GM13976 (cell line): ENCODE measurements around the gene POU6F2.

Experiments
- DNase-seq: peaks from one replicate; pipeline ENCODE4 v3.0.0; 2012; ENCODE audit warnings: low spot score
- in situ Hi-C: fragments of 300-500 bp; cut with MboI; formaldehyde crosslinking; loops from one replicate; pipeline ENCODE4 v1.12.0; 2022; ENCODE audit warnings: low sequenced_read_pairs, mixed read lengths, inconsistent platforms; ENCODE audit not compliant: unreplicated experiment
- TF ChIP-seq, protein P1 (sequence below): IDR thresholded peaks from 2 replicates; pipeline ENCODE4 v1.5.1; 2012; ENCODE audit warnings: borderline replicate concordance, mild to moderate bottlenecking; ENCODE audit not compliant: insufficient read depth; ENCODE audit errors: extremely low read depth, missing control alignments, control extremely low read depth

Gene POU6F2

GRCh38 chr7:39248692-39249090 lies 271.0 kb downstream of the POU6F2 start:
- in situ Hi-C loops: no loop called here
- TF ChIP-seq, protein P1, sequence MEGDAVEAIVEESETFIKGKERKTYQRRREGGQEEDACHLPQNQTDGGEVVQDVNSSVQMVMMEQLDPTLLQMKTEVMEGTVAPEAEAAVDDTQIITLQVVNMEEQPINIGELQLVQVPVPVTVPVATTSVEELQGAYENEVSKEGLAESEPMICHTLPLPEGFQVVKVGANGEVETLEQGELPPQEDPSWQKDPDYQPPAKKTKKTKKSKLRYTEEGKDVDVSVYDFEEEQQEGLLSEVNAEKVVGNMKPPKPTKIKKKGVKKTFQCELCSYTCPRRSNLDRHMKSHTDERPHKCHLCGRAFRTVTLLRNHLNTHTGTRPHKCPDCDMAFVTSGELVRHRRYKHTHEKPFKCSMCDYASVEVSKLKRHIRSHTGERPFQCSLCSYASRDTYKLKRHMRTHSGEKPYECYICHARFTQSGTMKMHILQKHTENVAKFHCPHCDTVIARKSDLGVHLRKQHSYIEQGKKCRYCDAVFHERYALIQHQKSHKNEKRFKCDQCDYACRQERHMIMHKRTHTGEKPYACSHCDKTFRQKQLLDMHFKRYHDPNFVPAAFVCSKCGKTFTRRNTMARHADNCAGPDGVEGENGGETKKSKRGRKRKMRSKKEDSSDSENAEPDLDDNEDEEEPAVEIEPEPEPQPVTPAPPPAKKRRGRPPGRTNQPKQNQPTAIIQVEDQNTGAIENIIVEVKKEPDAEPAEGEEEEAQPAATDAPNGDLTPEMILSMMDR: no peak
- DNase-seq: no peak

- DNase-seq: no peak
- TF ChIP-seq, protein P1: no peak
- in situ Hi-C loops: no loop called here
These were observed 272.0 kb downstream of the POU6F2 start for GRCh38 chr7:39249635-39250152.

DNA sequence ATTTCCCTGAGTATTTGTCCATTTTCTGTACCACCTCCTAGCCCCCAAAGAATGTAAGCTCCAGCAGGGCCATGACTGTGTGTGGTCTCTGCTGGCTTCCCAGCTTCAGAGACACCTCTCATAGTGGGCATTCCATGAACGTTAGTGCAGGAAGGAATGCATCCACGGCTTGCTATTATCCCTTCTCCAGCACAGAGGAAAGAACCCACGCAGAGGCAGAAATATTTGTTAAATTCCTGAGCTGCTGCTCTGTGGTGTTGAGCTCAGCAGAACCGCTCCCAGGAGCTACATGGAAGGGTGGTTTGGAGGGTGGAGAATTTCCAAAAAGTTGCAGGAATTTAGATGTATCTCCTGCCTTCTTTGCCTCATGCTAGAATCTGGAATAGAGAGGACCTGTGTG lies 275.2 kb downstream of the POU6F2 start:
- TF ChIP-seq, protein P1: no peak
- in situ Hi-C loops: no loop called here
- no peak for DNase-seq

DNA sequence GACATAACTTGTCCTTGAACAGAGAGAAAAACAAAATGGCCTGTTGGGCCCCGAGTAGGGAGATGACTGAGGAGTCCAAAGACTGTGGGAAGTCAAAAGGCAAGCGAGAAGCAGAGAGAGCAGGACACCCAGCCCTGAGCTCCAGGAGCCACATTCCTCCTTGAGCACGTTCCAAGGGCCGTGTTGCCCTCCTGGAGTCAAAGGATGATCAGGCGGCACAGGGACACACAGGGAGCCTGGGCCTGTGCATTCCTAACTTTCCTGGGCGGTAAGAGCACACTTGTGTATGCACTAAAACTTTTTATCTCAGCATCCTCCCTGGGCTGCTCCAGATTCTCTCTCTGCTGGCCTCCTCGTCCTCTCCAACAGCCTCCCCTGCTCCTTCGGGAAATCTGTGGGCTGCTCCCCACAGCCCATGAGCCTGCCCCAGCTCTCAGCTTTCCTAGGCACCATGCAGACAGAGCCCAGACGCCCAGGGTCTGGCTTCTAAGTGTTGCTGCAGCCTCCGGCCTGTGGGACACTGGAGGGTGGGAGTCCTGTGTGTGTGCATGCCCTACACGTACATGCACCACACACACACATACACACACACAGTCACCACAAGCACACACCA lies 281.8 kb downstream of the POU6F2 start:
- no peak for DNase-seq
- TF ChIP-seq, protein P1: no peak
- in situ Hi-C loops: no loop called here

DNA sequence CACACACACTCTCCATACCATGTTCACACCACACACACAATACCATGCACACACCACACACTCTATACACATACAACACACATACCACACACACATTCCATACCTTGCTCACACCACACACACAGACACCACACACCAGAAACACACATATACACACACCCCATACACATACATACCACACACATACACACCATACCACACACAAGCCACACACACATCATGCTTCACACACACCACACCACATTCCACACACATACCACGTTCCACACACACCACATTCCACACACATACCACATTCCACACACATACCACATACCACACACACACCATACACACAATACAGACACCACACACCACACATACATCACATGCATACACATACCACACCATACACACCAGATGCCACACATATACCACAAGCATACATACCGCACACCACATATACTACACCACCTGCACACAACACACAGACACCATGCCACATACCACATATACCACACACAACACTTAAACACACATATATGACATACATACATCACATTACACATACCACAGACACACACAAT lies 282.7 kb downstream of the POU6F2 start:
- in situ Hi-C loops: no loop called here
- TF ChIP-seq, protein P1: no peak

DNA sequence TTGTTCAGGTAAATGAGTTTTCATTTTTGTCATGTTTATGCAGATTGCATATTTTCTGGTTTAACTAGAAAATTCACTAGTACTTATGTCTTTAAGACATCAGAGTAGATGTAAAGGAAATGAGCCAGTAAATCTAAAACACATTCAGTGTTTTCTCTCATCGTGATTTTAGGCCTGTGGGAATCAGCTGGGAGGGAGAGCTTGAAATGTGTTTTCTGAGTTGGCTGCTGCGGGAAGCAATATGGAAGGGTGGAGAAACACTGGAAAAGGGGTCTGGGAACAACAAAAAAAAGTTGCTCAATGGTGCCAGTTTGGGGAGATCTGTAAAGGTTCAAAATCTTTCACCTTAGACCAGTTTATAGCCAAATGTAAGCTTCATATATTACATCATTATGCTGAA lies 284.1 kb downstream of the POU6F2 start:
- in situ Hi-C loops: no loop called here
- DNase-seq: no peak
- TF ChIP-seq, protein P1: no peak

More for the DNA sequence above, 282.7 kb downstream of the POU6F2 start:
- no peak for DNase-seq
